Transverse colon (tissue), 4 donors: Measurements from ENCODE around the gene DOCK3. TPM values are rescaled to one million over a fixed set of nuclear protein-coding genes. Genes with fewer than 3 reads are reported as not detected.

Experiments used
- DNase-seq: peaks from one replicate; pipeline ENCODE4 v3.0.0-alpha.2; 2019
- H3K27ac ChIP-seq, 4 donors: fragments of 200-600 bp; sonication (generic); 2 replicates each; pipeline ENCODE4 v1.5.1; 2016 to 2018; ENCODE audit warnings: inconsistent platforms in 4 of 4
- H3K27me3 ChIP-seq: fragments of 200-600 bp; sonication (generic); 2 replicates; pipeline ENCODE4 v1.5.1; 2017; ENCODE audit warnings: inconsistent platforms
- H3K36me3 ChIP-seq, 4 donors: fragments of 200-600 bp; sonication (generic); 2 replicates each; pipeline ENCODE4 v1.5.1; 2017 to 2019; ENCODE audit warnings: inconsistent platforms in 4 of 4
- H3K4me1 ChIP-seq, 4 donors: fragments of 200-600 bp; sonication (generic); 2 replicates each; pipeline ENCODE4 v1.5.1; 2017 to 2020; ENCODE audit warnings: inconsistent platforms in 4 of 4
- H3K4me3 ChIP-seq, 4 donors: fragments of 200-600 bp; sonication (generic); 1 replicate in 1 of 4; 2 replicates in 3 of 4; pipeline versions ENCODE4 v1.5.1 to v1.6.1; 2017 to 2019; ENCODE audit warnings: inconsistent platforms in 4 of 4
- H3K9me3 ChIP-seq, 2 donors: fragments of 200-600 bp; sonication (generic); 2 replicates each; pipeline ENCODE4 v1.5.1; 2017 to 2019; ENCODE audit warnings: inconsistent platforms in 2 of 2
- CTCF ChIP-seq, 5 experiments: fragments of 200-600 bp in 3 of 5; fragments of 450-650 bp in 2 of 5; sonication (generic) in 3 of 5; IDR thresholded peaks; 1 replicate in 2 of 5; 2 replicates in 3 of 5; pipeline ENCODE4 v1.5.1; 2016 to 2017; ENCODE audit warnings: antibody characterized with exemption in 5 of 5, inconsistent platforms in 3 of 5, mild to moderate bottlenecking in 2 of 5, moderate library complexity in 1 of 5
- EP300 ChIP-seq: sonication (generic); formaldehyde crosslinking; IDR thresholded peaks from one replicate; pipeline ENCODE4 v1.6.1; 2017; ENCODE audit warnings: antibody characterized with exemption, low read depth
- POLR2A ChIP-seq: fragments of 450-650 bp; IDR thresholded peaks from one replicate; pipeline ENCODE4 v1.6.1; 2016; ENCODE audit warnings: antibody characterized with exemption, mild to moderate bottlenecking, moderate library complexity
- POLR2AphosphoS5 ChIP-seq, 3 donors: sonication (generic); formaldehyde crosslinking; IDR thresholded peaks; one replicate each; pipeline ENCODE4 v1.6.1; 2016; ENCODE audit warnings: antibody characterized with exemption in 3 of 3
- WGBS, 2 donors: methylation state at CpG; one replicate each; pipeline ENCODE4 v1.1.5; 2018; ENCODE audit warnings: low coverage in 1 of 2; 5-methylcytosine and 5-hydroxymethylcytosine counted together
- in situ Hi-C, 4 donors: fragments of 200-750 bp; cut with MboI; loops; one replicate each; pipeline versions ENCODE4 v1.15.0 to v1.15.1; 2017; ENCODE audit warnings: low sequenced_read_pairs in 3 of 4, low pct_ligation_motif_present in 1 of 4, low pct_unique_long_range_greater_than_20kb in 1 of 4
- intact Hi-C: fragments of 100-400 bp; cut with DNase I; formaldehyde crosslinking; loops from one replicate; pipeline ENCODE4 v1.15.1; 2023; ENCODE audit warnings: low total_unique reads
- total RNA-seq, 4 donors: library from RNA; depleted of rRNA; stranded (reverse); fragments of >200 nt; gene quantifications; one replicate each; pipeline ENCODE4 v1.1.0, GENCODE V29; 2016

Gene DOCK3
- total RNA-seq, 4 donors from 2014 or later = 0.41 to 0.75 (median 0.62) TPM

GRCh38 chr3:50689558-50689957, 14.8 kb downstream of the DOCK3 start:
- Histone ChIP-seq H3K4me3 (no peak overlapping the region), H3K9me3 (no peaks in the 10 kb centered on the region), H3K36me3 (no peaks in the 10 kb centered on the region), H3K27me3 (peaks cover 8% of the 10 kb centered on the region), H3K27ac (no peak overlapping the region), H3K4me1 (no peaks in the 10 kb centered on the region)
- TF ChIP-seq CTCF (IDR thresholded peaks at IDR 0.05) = no peak
- TF ChIP-seq POLR2AphosphoS5 (IDR thresholded peaks at IDR 0.05) = no peak
- no peak for TF ChIP-seq EP300
- TF ChIP-seq POLR2A = no peak
- 42 to 47% methylated on average over 5 to 6 of the region's 6 CpGs for whole genome bisulfite sequencing, 2 donors
- in situ Hi-C loops = no loop called here
- no peak for DNase-seq
- intact Hi-C loops = no loop called here

- Histone ChIP-seq H3K4me3 (no peak overlapping the region), H3K4me1 (no peaks in the 10 kb centered on the region), H3K27ac (no peak overlapping the region), H3K36me3 (no peaks in the 10 kb centered on the region), H3K27me3 (no peaks in the 10 kb centered on the region), H3K9me3 (peaks cover 4 to 6% of the 10 kb centered on the region in 2 donors)
- intact Hi-C loops = no loop called here
- in situ Hi-C loops = no loop called here
- TF ChIP-seq POLR2A (no peak), POLR2AphosphoS5 (IDR thresholded peaks at IDR 0.05) (no peak), CTCF (IDR thresholded peaks at IDR 0.05) (no peak), EP300 (no peak)
- WGBS, 2 donors = 89 to 91% methylated on average over 2 of the region's 2 CpGs
- DNase-seq = no peak
Observed at GRCh38 chr3:50695031-50695430, 20.3 kb downstream of the DOCK3 start.

GRCh38 chr3:50696276-50696675, 21.5 kb downstream of the DOCK3 start:
- TF ChIP-seq CTCF (IDR thresholded peaks at IDR 0.05) (no peak), POLR2A (no peak), EP300 (no peak), POLR2AphosphoS5 (IDR thresholded peaks at IDR 0.05) (no peak)
- Histone ChIP-seq H3K27me3 (no peaks in the 10 kb centered on the region), H3K4me1 (no peaks in the 10 kb centered on the region), H3K27ac (no peak overlapping the region), H3K4me3 (no peak overlapping the region), H3K9me3 (peaks cover 4 to 6% of the 10 kb centered on the region in 2 donors), H3K36me3 (no peaks in the 10 kb centered on the region)
- in situ Hi-C loops (no loop called here), intact Hi-C loops (no loop called here)
- 86 to 89% methylated on average over 3 of the region's 3 CpGs for WGBS, 2 donors
- DNase-seq = no peak

- no peaks in the 10 kb centered on the region for H3K4me1 ChIP-seq
- intact Hi-C loops (no loop called here), in situ Hi-C loops (no loop called here)
- no peak overlapping the region for H3K27ac ChIP-seq
- H3K27me3 ChIP-seq = no peaks in the 10 kb centered on the region
- H3K4me3 ChIP-seq = no peak overlapping the region
- peaks cover 4 to 6% of the 10 kb centered on the region in 2 donors for H3K9me3 ChIP-seq
- 93 to 94% methylated on average over 2 of the region's 2 CpGs for WGBS, 2 donors
- TF ChIP-seq EP300 (no peak), POLR2A (no peak), POLR2AphosphoS5 (IDR thresholded peaks at IDR 0.05) (no peak), CTCF (IDR thresholded peaks at IDR 0.05) (no peak)
- DNase-seq = no peak
- H3K36me3 ChIP-seq = no peaks in the 10 kb centered on the region
Observed at GRCh38 chr3:50698269-50698668, 23.5 kb downstream of the DOCK3 start.
